ENCODE data around the gene ARID5B.

The ARID5B gene

DNA sequence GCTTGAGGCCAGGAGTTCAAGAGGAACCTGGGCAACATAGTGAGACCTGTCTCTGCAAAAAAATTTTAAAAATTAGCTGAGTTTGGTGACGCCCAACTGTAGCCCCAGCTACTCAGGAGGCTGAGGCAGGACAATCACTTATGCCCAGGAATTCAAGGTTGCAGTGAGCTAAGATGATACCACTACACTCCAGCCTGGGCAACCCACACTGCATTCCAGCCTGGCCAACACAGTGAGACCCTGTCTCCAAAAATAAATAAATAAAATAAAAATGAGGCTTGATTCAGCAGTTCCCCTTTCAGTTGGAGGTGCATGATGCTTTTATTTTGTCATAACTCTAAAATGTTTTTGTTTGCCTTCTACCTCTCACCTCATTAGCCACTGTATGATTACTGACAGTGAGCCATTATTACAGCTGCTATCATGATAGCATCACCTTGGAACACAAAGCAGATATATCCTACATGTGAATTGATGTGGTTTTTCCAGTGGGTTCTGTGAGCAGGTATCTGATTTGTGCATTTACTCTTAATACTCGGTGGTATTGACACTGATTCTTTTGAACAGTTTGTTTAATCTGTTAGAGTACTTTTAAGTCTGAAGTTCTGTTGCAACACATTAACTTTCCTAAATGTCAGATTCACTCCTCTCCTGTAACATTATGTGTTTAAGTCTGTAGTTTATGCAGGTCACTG, 49.1 kb downstream of the ARID5B start:
- Histone ChIP-seq H3K27me3 (replicated peaks in 2 of 5; ENCODE audit: control insufficient read depth in 4 of 5, insufficient read depth in 5 of 5, low read length in 4 of 5) (no peaks in the 10 kb centered on the region), H3K4me3 (ENCODE audit: control insufficient read depth in 1 of 7, extremely low read depth in 1 of 7, insufficient read depth in 4 of 7, low read depth in 2 of 7, low read length in 6 of 7) (no peak overlapping the region), H3K36me3 (ENCODE audit: control insufficient read depth in 4 of 4, insufficient read depth in 4 of 4, low read length in 3 of 4) (peaks cover 0 to 53% (median 19%) of the 10 kb centered on the region in 4 experiments), H3K27ac (ENCODE audit: insufficient read depth in 1 of 2, low read depth in 1 of 2, low read length in 2 of 2, poor library complexity in 1 of 2, severe bottlenecking in 2 of 2) (no peak overlapping the region), H3K4me1 (ENCODE audit: control extremely low read depth in 1 of 4, control insufficient read depth in 4 of 4, insufficient read depth in 4 of 4, low read length in 3 of 4) (no peaks in the 10 kb centered on the region), H3K9me3 (ENCODE audit: control extremely low read depth in 1 of 5, control insufficient read depth in 4 of 5, insufficient read depth in 2 of 5, low read depth in 1 of 5, low read length in 4 of 5) (no peaks in the 10 kb centered on the region)
- ChIA-PET POLR2A (no interaction called here), CTCF (interaction anchor here (1.1 to 2.5 kb wide), 3 partner anchors 12 to 45 kb away, joined by 3 to 7 read pairs (median 6); no protein-coding TSS in a partner anchor)
- no peak for DNase-seq
- no CpG with 5 or more reads among the region's 2 CpGs for WGBS (ENCODE audit: insufficient coverage)

DNA sequence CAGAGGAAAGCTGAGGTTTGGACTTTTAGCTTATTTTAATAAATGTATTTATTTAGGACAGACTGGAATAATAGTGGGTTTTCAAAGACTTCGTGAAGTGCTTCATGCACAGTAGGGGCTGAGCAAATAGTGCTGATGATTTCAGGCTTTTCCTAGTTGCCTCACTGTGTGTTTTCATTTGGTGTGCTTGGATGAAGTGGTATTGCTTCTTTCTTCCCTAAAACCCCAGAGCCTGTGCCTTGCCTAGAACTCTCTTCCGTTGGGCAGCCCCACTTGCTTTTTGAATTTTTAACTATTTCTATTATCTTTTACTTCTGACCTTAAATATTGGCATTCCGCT, 49.6 kb downstream of the ARID5B start:
- no peaks in the 10 kb centered on the region for H3K27me3 ChIP-seq (replicated peaks in 2 of 5; ENCODE audit: control insufficient read depth in 4 of 5, insufficient read depth in 5 of 5, low read length in 4 of 5)
- H3K9me3 ChIP-seq (ENCODE audit: control extremely low read depth in 1 of 5, control insufficient read depth in 4 of 5, insufficient read depth in 2 of 5, low read depth in 1 of 5, low read length in 4 of 5): no peaks in the 10 kb centered on the region
- ChIA-PET POLR2A (no interaction called here), CTCF (interaction anchor here (1.1 kb wide), 1 partner anchor 14 kb away, joined by 3 read pairs; no protein-coding TSS in a partner anchor)
- H3K27ac ChIP-seq (ENCODE audit: insufficient read depth in 1 of 2, low read depth in 1 of 2, low read length in 2 of 2, poor library complexity in 1 of 2, severe bottlenecking in 2 of 2): no peak overlapping the region
- no peak for DNase-seq
- H3K4me1 ChIP-seq (ENCODE audit: control extremely low read depth in 1 of 4, control insufficient read depth in 4 of 4, insufficient read depth in 4 of 4, low read length in 3 of 4): no peaks in the 10 kb centered on the region
- 80% methylated on average over 1 of the region's 3 CpGs for WGBS (ENCODE audit: insufficient coverage)
- H3K36me3 ChIP-seq (ENCODE audit: control insufficient read depth in 4 of 4, insufficient read depth in 4 of 4, low read length in 3 of 4): peaks cover 2 to 52% (median 19%) of the 10 kb centered on the region in 4 experiments
- no peak overlapping the region for H3K4me3 ChIP-seq (ENCODE audit: control insufficient read depth in 1 of 7, extremely low read depth in 1 of 7, insufficient read depth in 4 of 7, low read depth in 2 of 7, low read length in 6 of 7)

DNA sequence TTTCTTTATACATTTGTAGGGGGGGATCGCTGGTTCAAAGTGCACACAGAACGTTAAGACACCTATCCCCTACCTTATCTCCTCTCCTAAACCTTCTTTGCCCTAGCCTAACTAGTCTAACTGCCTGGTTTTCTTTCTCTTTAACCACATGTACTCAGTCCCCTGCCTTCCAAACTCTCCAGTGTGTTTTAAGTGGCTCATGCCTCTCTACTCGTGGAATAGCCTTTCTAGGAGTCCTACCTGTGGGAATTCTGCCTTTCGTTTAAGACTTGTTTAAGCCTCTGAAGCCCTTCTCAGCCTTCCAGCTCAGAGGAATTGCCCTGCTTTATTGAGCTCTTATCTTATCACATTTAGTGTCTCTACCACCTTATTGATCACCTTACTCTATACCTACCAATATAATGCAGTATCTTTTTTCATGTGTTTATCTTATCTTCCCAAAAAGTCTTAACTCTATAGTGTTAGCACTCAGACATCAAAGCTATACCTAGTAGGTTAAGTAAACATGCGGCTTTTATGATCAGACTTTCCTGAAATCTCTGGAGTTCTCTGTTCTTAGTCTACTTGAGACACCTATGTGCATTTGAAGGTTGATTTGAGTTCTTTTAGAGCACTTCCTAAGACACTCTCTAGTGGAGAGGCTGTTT, 50.7 kb downstream of the ARID5B start:
- ChIA-PET CTCF (no interaction called here), POLR2A (no interaction called here)
- DNase-seq: no peak
- Histone ChIP-seq H3K4me3 (ENCODE audit: control insufficient read depth in 1 of 7, extremely low read depth in 1 of 7, insufficient read depth in 4 of 7, low read depth in 2 of 7, low read length in 6 of 7) (no peak overlapping the region), H3K4me1 (ENCODE audit: control extremely low read depth in 1 of 4, control insufficient read depth in 4 of 4, insufficient read depth in 4 of 4, low read length in 3 of 4) (no peaks in the 10 kb centered on the region), H3K27ac (ENCODE audit: insufficient read depth in 1 of 2, low read depth in 1 of 2, low read length in 2 of 2, poor library complexity in 1 of 2, severe bottlenecking in 2 of 2) (no peak overlapping the region), H3K36me3 (ENCODE audit: control insufficient read depth in 4 of 4, insufficient read depth in 4 of 4, low read length in 3 of 4) (peaks cover 2 to 44% (median 17%) of the 10 kb centered on the region in 4 experiments), H3K9me3 (ENCODE audit: control extremely low read depth in 1 of 5, control insufficient read depth in 4 of 5, insufficient read depth in 2 of 5, low read depth in 1 of 5, low read length in 4 of 5) (no peaks in the 10 kb centered on the region), H3K27me3 (replicated peaks in 2 of 5; ENCODE audit: control insufficient read depth in 4 of 5, insufficient read depth in 5 of 5, low read length in 4 of 5) (no peaks in the 10 kb centered on the region)
- 98% methylated on average over 5 of the region's 5 CpGs for WGBS (ENCODE audit: insufficient coverage)

DNA sequence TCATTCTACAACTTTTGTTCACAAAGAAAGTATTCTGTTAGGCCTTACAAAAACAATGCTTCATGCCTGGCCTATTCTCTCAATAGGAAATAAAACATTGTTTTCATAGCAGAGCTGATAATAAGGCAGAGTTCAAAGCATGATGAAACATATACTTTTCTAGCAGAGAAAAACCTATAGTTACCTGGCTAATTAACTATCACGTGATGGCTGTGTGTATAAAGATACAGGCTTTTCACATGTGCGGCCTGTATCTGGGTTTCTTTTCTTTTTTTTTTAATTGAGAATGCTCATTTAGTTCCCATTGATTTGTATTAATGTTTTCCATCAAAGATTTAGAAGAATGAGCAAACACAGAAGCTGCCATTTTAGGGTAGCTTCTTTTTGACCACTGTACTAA, 51.7 kb downstream of the ARID5B start:
- H3K9me3 ChIP-seq (ENCODE audit: control extremely low read depth in 1 of 5, control insufficient read depth in 4 of 5, insufficient read depth in 2 of 5, low read depth in 1 of 5, low read length in 4 of 5): no peaks in the 10 kb centered on the region
- CTCF ChIA-PET: no interaction called here
- DNase-seq: no peak
- POLR2A ChIA-PET: interaction anchor here (1.0 kb wide), 1 partner anchor 14 kb away, joined by 3 read pairs; no protein-coding TSS in a partner anchor
- no peak overlapping the region for H3K4me3 ChIP-seq (ENCODE audit: control insufficient read depth in 1 of 7, extremely low read depth in 1 of 7, insufficient read depth in 4 of 7, low read depth in 2 of 7, low read length in 6 of 7)
- H3K4me1 ChIP-seq (ENCODE audit: control extremely low read depth in 1 of 4, control insufficient read depth in 4 of 4, insufficient read depth in 4 of 4, low read length in 3 of 4): no peaks in the 10 kb centered on the region
- WGBS (ENCODE audit: insufficient coverage): 100% methylated on average over 1 of the region's 2 CpGs
- H3K27me3 ChIP-seq (replicated peaks in 2 of 5; ENCODE audit: control insufficient read depth in 4 of 5, insufficient read depth in 5 of 5, low read length in 4 of 5): no peaks in the 10 kb centered on the region
- peaks cover 2 to 40% (median 14%) of the 10 kb centered on the region in 4 experiments for H3K36me3 ChIP-seq (ENCODE audit: control insufficient read depth in 4 of 4, insufficient read depth in 4 of 4, low read length in 3 of 4)
- no peak overlapping the region for H3K27ac ChIP-seq (ENCODE audit: insufficient read depth in 1 of 2, low read depth in 1 of 2, low read length in 2 of 2, poor library complexity in 1 of 2, severe bottlenecking in 2 of 2)

DNA sequence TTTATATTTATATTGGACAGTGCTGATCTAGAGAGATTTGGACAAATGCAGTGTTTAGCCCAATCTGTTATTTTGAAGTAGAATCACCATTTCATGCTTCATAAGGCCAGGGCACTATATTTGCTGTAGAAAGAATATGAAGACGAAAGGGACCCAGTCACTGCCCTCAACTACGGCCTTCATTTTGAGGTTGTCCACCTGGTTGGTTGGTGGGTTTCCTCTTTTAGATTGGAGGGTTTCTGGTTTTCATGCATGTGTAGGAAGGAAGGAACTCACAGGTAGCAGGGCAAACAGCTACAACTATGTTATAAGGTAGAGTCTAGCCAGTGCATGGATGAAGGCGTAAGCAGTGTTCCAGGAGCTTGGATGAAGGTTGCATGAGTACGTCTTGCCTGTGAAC, 56.3 kb downstream of the ARID5B start:
- CTCF ChIA-PET: interaction anchor here (1.0 to 1.7 kb wide), 2 partner anchors 9 to 138 kb away, joined by 3 to 5 read pairs; no protein-coding TSS in a partner anchor
- DNase-seq: no peak
- no peaks in the 10 kb centered on the region for H3K4me1 ChIP-seq (ENCODE audit: control extremely low read depth in 1 of 4, control insufficient read depth in 4 of 4, insufficient read depth in 4 of 4, low read length in 3 of 4)
- no peak overlapping the region for H3K27ac ChIP-seq (ENCODE audit: insufficient read depth in 1 of 2, low read depth in 1 of 2, low read length in 2 of 2, poor library complexity in 1 of 2, severe bottlenecking in 2 of 2)
- H3K4me3 ChIP-seq (ENCODE audit: control insufficient read depth in 1 of 7, extremely low read depth in 1 of 7, insufficient read depth in 4 of 7, low read depth in 2 of 7, low read length in 6 of 7): no peak overlapping the region
- POLR2A ChIA-PET: no interaction called here
- no peaks in the 10 kb centered on the region for H3K27me3 ChIP-seq (replicated peaks in 2 of 5; ENCODE audit: control insufficient read depth in 4 of 5, insufficient read depth in 5 of 5, low read length in 4 of 5)
- WGBS (ENCODE audit: insufficient coverage): 97% methylated on average over 4 of the region's 4 CpGs
- H3K36me3 ChIP-seq (ENCODE audit: control insufficient read depth in 4 of 4, insufficient read depth in 4 of 4, low read length in 3 of 4): peaks cover 3 to 17% (median 8%) of the 10 kb centered on the region in 4 experiments
- no peaks in the 10 kb centered on the region for H3K9me3 ChIP-seq (ENCODE audit: control extremely low read depth in 1 of 5, control insufficient read depth in 4 of 5, insufficient read depth in 2 of 5, low read depth in 1 of 5, low read length in 4 of 5)

DNA sequence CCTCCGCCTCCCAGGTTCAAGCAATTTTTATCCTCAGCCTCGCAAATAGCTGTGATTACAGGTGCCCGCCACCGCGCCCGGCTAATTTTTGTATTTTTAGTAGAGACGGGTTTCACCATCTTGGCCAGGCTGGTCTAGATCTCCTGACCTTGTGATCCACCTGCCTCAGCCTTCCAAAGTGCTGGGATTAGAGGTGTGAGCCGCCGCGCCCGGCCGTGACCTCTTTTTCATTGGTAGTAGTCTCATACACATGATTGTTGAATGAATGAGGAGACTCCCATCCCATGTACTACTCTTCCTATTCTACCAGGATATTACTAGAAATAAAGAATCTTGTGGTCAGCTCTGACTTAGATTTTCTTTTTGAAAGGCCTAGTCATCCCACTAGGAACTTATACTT, 56.8 kb downstream of the ARID5B start:
- Histone ChIP-seq H3K36me3 (ENCODE audit: control insufficient read depth in 4 of 4, insufficient read depth in 4 of 4, low read length in 3 of 4) (peaks cover 3 to 18% (median 8%) of the 10 kb centered on the region in 4 experiments), H3K4me3 (ENCODE audit: control insufficient read depth in 1 of 7, extremely low read depth in 1 of 7, insufficient read depth in 4 of 7, low read depth in 2 of 7, low read length in 6 of 7) (no peak overlapping the region), H3K27ac (ENCODE audit: insufficient read depth in 1 of 2, low read depth in 1 of 2, low read length in 2 of 2, poor library complexity in 1 of 2, severe bottlenecking in 2 of 2) (no peak overlapping the region), H3K27me3 (replicated peaks in 2 of 5; ENCODE audit: control insufficient read depth in 4 of 5, insufficient read depth in 5 of 5, low read length in 4 of 5) (no peaks in the 10 kb centered on the region), H3K4me1 (ENCODE audit: control extremely low read depth in 1 of 4, control insufficient read depth in 4 of 4, insufficient read depth in 4 of 4, low read length in 3 of 4) (no peaks in the 10 kb centered on the region), H3K9me3 (ENCODE audit: control extremely low read depth in 1 of 5, control insufficient read depth in 4 of 5, insufficient read depth in 2 of 5, low read depth in 1 of 5, low read length in 4 of 5) (no peaks in the 10 kb centered on the region)
- ChIA-PET CTCF (interaction anchor here (1.0 to 1.7 kb wide), 2 partner anchors 9 to 139 kb away, joined by 3 to 5 read pairs; no protein-coding TSS in a partner anchor), POLR2A (interaction anchor here (0.5 kb wide), 1 partner anchor 45 kb away, joined by 3 read pairs; no protein-coding TSS in a partner anchor)
- 96% methylated on average over 7 of the region's 12 CpGs for WGBS (ENCODE audit: insufficient coverage)
- DNase-seq: no peak

DNA sequence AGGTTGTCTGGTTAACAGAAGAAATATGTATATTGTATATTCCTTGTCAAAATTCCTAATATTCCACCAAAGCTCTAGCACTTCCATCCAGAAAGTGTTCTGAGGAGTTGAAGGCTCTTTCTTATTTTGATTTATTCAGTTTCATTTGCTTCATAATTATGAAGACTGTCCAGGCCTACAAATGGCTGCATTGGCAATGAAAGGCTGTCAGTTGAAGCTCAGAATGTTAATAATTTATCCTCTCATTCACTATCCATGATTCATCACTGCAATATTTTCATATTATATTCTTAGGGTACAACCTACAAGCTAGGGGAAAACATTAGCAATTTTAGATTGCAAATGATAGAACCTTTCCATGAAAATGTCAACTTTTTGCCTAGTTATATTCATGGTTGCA, 57.3 kb downstream of the ARID5B start:
- no peak for DNase-seq
- CTCF ChIA-PET: interaction anchor here (1.0 to 1.7 kb wide), 2 partner anchors 10 to 139 kb away, joined by 3 to 5 read pairs; no protein-coding TSS in a partner anchor
- POLR2A ChIA-PET: interaction anchor here (0.5 kb wide), 1 partner anchor 46 kb away, joined by 3 read pairs; no protein-coding TSS in a partner anchor

More for the DNA sequence above, 57.3 kb downstream of the ARID5B start:
- Histone ChIP-seq H3K27me3 (replicated peaks in 2 of 5; ENCODE audit: control insufficient read depth in 4 of 5, insufficient read depth in 5 of 5, low read length in 4 of 5) (no peaks in the 10 kb centered on the region), H3K4me3 (ENCODE audit: control insufficient read depth in 1 of 7, extremely low read depth in 1 of 7, insufficient read depth in 4 of 7, low read depth in 2 of 7, low read length in 6 of 7) (no peak overlapping the region), H3K4me1 (ENCODE audit: control extremely low read depth in 1 of 4, control insufficient read depth in 4 of 4, insufficient read depth in 4 of 4, low read length in 3 of 4) (no peaks in the 10 kb centered on the region), H3K27ac (ENCODE audit: insufficient read depth in 1 of 2, low read depth in 1 of 2, low read length in 2 of 2, poor library complexity in 1 of 2, severe bottlenecking in 2 of 2) (no peak overlapping the region), H3K9me3 (ENCODE audit: control extremely low read depth in 1 of 5, control insufficient read depth in 4 of 5, insufficient read depth in 2 of 5, low read depth in 1 of 5, low read length in 4 of 5) (no peaks in the 10 kb centered on the region), H3K36me3 (ENCODE audit: control insufficient read depth in 4 of 4, insufficient read depth in 4 of 4, low read length in 3 of 4) (peaks cover 3 to 19% (median 8%) of the 10 kb centered on the region in 4 experiments)
